ENCODE results near the gene PLEKHM3.

Gene PLEKHM3

DNA sequence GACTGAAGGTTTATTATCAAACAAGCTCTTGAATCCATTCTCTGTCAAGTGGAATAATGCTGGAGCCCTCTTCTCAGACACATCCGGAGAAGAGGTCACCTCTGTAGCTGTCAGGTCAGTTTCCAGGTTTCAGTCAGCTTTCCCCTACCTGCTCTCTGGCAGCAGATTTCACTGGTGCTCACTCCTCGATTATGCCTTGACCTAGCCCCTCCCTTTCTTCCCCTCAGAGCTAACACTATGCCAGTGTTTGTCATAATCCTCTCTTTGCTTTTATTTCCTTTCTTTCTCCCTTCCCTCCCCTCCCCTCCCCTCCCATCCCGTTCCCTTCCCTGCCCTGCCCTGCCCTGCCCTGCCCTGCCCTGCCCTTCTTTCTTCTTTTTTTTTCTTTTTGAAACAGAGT lies 22.5 kb upstream of the PLEKHM3 start:
- H3K4me3 ChIP-seq (ENCODE audit: low read length), result no peak overlapping the region
- no peak for TF ChIP-seq ZNF274 (IDR thresholded peaks at IDR 0.05; ENCODE audit: low read depth, low read length)

DNA sequence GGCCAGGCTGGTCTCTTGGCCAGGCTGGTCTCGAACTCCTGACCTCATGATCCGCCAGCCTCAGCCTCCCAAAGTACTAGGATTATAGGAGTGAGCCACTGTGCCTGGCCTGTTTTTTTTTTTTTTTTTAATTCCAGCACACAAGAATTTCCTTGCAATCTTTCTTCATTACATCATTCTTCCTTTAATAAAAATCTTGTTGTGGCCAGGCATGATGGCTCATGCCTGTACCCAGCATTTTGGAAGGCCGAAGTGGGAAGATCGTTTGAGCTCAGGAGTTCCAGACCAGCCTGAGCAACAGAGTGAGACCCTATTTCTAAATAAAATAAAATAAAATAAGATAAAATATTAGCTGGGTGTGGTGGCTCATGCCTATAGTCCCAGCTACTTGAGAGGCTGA lies 21.4 kb upstream of the PLEKHM3 start:
- no peak overlapping the region for H3K4me3 ChIP-seq (ENCODE audit: low read length)
- no peak for TF ChIP-seq ZNF274 (IDR thresholded peaks at IDR 0.05; ENCODE audit: low read depth, low read length)

DNA sequence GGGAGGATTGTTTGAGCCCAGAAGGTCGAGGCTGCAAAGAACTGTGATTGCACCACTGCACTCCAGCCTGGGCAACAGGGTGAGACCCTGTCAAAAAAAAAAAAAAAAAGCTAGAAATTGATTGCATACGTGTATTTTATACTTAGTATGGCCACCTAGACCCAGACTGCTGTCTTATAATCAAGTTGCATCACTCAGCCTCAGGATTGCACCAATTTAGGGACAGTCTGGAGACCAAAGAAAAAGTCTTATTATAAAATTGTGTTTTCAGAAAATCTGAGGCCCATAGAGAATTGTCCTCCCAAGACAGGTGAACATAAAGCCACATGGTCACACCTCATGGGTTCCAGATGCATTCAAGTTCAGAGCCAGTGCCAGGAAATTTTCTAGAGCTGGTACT lies 17.1 kb upstream of the PLEKHM3 start:
- no peak overlapping the region for H3K4me3 ChIP-seq (ENCODE audit: low read length)
- no peak for TF ChIP-seq ZNF274 (IDR thresholded peaks at IDR 0.05; ENCODE audit: low read depth, low read length)

DNA sequence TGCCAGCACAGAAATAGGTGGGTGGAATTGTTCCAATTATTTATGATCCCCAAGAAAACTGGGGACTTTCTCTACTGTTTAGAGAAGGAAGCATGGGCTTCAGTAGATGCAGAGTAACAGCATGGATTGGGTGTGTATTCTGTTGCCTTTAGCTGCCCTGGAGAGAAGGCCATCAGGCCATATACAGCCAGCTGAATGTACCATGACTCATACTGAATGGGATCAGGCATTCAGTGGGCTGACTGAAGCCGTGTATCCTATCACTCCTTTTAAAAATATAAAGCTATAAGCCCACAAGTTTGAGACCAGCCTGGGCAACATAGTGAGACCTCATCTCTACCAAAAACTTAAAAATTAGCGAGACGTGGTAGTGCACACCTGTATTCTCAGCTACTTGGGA lies 16.7 kb upstream of the PLEKHM3 start:
- TF ChIP-seq ZNF274 (IDR thresholded peaks at IDR 0.05; ENCODE audit: low read depth, low read length), result no peak
- H3K4me3 ChIP-seq (ENCODE audit: low read length), result no peak overlapping the region

DNA sequence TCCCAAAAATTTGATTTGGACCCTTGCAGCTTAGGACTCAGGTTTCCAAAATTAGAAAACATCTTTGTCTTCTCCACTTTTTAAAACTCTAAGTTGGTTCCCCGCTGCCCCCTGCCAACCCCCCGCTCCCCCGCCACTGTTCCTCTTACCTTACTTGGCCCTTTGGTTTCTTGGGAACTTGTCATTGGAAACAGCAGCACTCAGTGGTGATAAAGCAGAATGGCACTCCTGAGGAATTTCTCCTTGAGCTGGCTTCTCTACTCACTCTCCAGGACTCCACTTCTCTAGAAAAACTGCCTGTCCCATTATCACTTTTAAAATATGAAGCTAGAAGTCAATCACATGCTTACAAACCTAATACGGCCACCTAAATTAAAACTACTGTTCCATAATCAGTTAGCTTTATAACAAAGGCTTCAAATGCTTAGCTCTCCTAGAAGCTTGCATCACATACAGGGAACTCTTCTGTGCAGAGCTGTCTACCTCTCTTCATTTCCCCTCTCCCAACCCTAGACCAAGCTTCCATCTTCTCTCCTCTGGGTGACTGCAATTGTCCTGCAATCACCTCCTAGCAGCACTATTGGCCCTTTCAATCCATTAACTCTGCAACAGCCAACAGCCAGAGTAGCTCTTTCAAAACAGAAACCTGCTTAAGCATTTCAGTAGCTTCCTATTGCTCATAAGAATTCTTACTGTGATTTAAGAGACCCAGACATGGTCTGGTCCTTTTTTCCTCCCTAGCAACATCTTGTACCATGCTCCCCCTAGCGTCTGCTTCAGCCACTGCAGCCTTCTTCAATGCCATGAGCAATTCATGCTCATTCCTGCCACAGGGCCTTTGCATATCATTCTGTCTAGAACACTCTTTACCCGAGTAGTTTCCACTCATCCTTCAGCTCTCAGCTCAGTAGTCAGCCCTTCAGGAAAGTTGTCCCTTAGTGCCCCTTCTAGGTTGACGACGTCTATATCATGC lies 15.2 kb upstream of the PLEKHM3 start:
- no peak for TF ChIP-seq ZNF274 (IDR thresholded peaks at IDR 0.05; ENCODE audit: low read depth, low read length)
- no peak overlapping the region for H3K4me3 ChIP-seq (ENCODE audit: low read length)

DNA sequence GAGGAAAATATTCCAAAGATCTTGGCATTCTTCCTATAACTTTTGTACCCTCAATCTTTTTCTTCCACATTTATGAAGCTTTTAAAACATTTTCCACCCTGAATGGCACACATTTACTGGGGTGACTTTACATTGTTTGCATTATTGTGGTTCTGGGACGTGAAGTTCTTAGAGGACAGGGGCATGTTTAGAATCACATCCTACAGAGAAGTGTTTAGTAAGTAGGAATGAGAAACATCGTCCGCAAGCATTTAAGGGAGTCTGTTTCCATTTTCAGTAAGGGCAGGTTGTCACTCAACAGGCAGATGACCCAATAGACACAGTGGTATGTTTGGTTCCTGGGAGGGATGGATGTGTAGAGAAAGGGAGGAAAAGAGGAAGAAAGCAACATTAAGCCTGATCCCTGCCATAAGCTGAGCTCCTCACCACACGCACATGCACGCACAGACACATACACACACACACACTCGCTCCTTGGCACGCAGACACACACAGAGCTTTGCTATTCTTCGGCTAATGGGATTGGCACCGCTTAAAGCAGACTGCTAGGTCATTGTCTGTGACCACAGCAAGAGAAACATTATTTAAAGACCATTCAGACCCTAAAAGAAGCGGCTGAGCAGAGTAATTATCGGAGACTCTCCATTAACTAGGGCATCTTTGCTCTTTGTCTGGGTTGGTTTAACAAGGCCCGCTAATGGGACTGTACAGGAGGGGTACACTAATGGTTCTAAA lies 14.2 kb upstream of the PLEKHM3 start:
- H3K4me3 ChIP-seq (ENCODE audit: low read length), result no peak overlapping the region
- no peak for TF ChIP-seq ZNF274 (IDR thresholded peaks at IDR 0.05; ENCODE audit: low read depth, low read length)

DNA sequence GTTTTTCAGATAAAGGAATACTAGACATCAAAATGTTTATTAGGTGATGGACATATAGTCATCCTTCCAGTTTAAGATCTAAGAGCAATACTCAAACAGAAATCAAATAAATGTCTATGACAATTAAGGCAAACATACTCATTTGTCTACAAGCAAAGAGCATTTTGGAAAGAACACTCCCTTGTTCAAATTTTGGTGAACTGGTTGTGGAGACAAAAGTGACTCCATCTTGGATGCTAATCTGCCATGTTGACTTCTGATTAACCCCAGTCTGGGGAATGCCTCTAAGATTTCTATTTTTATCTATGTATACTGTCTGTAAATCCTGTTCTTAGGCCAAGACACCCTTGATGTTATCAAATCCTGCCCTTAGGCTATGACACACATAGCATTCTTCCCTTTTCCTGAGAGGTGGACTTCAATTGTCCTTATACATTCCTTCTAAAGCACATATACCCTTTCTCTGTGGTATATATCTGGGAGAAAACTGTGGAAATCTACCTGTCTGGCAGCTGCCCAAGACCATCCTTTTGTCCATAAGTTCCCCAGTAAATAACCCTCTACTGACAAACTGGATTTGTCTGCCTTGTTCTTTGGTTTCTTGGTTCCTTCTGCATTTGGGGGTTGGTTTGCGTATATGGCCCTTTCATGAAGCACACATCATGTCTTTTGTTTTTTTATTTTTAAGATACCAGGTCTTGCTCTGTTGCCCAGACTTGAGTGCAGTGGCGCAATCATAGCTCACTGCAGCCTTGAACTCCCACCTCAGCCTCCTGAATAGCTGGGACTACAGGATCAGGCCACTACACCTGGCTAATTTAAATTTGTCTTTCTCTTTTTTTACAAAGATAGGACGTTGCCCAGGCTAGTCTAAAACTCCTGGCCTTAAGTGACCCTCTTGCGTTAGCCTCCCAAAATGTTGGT lies 12.5 kb upstream of the PLEKHM3 start:
- no peak for TF ChIP-seq ZNF274 (IDR thresholded peaks at IDR 0.05; ENCODE audit: low read depth, low read length)
- no peak overlapping the region for H3K4me3 ChIP-seq (ENCODE audit: low read length)

DNA sequence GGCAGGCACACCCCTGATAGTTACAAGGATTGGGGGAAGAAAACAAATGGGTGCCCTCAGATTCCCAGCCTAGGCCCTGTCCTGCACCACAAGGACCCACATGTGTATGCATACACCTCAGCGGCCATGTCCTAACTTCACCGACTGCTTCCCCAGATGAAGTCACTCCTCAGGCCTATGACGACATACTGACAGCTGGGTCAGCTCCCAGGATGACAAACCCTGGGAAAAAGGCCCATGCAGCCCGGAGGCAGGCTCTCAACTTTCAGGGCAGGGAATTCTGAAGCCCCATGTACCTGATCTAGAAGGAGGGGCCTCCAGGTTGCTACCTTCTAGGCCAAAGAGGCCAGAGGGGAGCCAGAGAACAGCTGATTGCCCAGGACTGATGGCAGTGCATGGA lies 11.0 kb upstream of the PLEKHM3 start:
- H3K4me3 ChIP-seq (ENCODE audit: low read length), result no peak overlapping the region
- no peak for TF ChIP-seq ZNF274 (IDR thresholded peaks at IDR 0.05; ENCODE audit: low read depth, low read length)

DNA sequence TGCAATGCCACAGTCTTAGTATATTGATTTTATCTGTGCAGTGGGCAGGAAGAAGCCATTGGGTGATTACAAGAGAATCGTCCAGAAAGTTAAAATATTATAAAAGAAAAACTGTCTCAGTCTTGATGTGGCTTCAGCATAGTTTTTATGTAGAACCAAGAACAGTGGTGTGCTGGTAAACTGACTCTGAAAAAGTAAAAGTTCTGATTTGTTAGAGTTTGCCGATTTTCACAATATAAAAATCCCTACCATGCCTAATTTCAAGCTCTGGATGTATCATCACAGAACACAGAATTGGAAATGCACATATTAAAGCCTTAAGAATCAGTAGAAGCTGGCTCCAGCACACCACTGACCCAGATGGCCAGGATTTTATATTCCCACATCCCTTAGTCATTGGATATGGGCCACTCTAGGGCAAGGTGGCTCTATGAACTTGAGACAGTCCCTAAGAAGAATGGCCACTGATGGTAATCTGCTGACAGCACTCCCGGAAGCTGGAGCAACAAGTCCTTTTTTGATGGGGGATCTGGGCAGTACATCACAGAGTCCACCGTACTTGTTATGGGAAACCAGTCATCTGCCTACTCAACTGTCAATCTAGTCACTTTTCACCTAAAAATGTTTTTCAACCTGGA lies 9.3 kb upstream of the PLEKHM3 start:
- TF ChIP-seq ZNF274 (IDR thresholded peaks at IDR 0.05; ENCODE audit: low read depth, low read length), result no peak
- H3K4me3 ChIP-seq (ENCODE audit: low read length), result no peak overlapping the region

DNA sequence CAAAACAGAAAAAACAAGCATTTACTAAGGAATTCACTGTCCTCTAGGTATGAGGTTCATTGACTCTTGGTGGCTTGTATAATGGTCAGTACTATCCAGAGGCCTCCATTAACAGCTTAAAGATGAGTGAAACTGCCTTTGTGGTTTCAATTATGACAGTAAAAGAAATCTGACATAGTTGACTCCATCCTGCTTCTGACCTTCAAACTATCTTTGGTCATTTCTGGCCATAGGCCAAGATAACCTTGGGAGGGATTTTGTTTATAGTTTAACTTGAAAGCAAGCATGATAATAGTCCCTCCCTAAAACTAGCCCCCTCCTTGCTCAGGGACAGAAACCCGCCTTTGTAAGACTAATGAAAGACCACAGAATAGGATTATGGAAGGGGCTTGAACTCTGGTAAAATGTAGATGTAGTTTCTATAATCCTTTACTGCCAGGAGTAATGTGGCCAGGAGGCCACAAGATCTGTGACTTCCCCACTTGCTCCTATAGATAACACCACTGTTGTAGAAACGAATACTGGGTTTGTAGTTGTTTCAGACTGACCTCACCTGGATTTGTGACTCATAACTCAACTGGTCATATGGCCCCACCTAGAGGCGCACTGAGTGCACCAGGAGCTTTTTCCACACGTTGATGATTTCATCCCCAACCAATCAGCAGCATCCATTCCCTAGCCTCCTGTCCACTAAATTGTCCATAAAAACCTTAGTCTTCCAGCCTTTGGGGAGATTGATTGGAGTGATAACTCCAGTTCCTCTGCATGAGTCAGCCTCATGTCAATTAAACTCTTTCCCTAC lies 8.6 kb upstream of the PLEKHM3 start:
- H3K4me3 ChIP-seq (ENCODE audit: low read length), result no peak overlapping the region
- no peak for TF ChIP-seq ZNF274 (IDR thresholded peaks at IDR 0.05; ENCODE audit: low read depth, low read length)

DNA sequence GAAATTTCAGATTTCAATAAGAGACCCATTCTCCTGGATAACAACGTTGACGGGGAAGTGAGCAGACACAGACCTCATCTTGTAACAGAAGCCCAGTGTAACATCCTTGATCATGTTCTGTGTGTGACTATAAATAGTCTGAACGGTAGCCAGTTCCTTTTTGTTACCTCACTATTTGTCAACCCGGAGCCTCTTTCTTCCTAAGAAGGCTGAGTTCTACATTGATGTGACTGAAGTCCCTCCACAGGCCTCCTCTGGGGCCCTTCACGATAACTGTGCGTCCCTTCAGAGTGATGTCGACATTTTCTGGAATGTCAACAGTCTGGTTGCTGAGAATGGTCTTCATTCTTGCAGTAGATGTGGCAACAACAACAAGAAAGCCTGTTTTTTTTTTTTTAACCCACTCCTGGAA lies 6.3 kb upstream of the PLEKHM3 start:
- H3K4me3 ChIP-seq (ENCODE audit: low read length), result no peak overlapping the region
- TF ChIP-seq ZNF274 (IDR thresholded peaks at IDR 0.05; ENCODE audit: low read depth, low read length), result no peak

DNA sequence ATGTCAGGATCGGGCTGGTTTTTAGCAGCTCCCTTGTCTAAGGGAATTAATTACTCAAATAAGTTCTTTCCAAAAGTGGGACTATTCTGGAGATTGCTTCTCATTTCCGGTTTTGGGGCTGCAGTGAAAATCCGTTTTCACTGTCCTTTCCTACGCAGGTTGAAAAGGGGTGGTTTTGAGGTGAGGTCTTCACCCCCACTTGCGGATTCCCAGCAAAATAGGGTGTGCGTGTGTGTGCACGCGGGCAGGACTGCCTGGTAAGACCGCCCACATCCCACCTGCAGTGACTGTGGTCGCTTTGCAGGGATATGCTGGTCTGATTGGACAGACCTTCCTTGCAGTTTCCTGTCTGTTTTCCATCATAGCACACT lies 472 bp upstream of the PLEKHM3 start:
- H3K4me3 ChIP-seq (ENCODE audit: low read length), result peak overlapping the region; percentile 85; the same call in 1 of the 2 replicates
- TF ChIP-seq ZNF274 (IDR thresholded peaks at IDR 0.05; ENCODE audit: low read depth, low read length), result no peak

DNA sequence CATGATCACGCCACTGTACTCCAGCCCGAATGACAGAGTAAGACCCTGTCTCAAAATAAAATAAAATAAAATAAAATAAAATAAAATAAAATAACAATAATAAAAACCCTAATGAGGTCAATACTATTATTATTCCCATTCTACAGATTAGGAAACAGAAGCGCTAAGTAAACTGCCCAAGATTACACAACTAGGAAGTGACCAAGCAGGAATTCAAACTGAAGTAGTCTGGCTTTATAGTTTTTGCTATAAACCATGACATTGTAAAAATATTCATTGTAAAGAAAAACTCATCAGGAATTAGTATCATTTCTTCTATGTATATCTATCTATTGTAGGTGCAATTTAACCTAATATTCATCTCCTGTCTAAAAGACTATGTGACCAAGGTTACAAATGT lies 1.2 kb downstream of the PLEKHM3 start:
- H3K4me3 ChIP-seq (ENCODE audit: low read length), result no peak overlapping the region; the same call in 1 of the 2 replicates
- no peak for TF ChIP-seq ZNF274 (IDR thresholded peaks at IDR 0.05; ENCODE audit: low read depth, low read length)

All from GM08714 (cell line).